VCaP (cell line): ENCODE measurements around the gene ITFG2.

ENCODE experiments used
- H3K27ac ChIP-seq: fragments of 450-650 bp; 2 replicates; pipeline ENCODE4 v1.5.1; 2017
- CTCF ChIP-seq: fragments of 450-650 bp; conservative IDR thresholded peaks from 2 replicates; pipeline ENCODE4 v1.5.1; 2017; ENCODE audit warnings: mild to moderate bottlenecking, moderate library complexity

ITFG2 gene

GRCh38 chr12:2845280-2845679 lies 32.8 kb downstream of the ITFG2 start:
- TF ChIP-seq CTCF = no peak
- H3K27ac ChIP-seq = no peak overlapping the region

GRCh38 chr12:2851931-2852330 lies 39.5 kb downstream of the ITFG2 start:
- H3K27ac ChIP-seq = no peak overlapping the region
- no peak for TF ChIP-seq CTCF

GRCh38 chr12:2853626-2854025 lies 41.2 kb downstream of the ITFG2 start:
- no peak overlapping the region for H3K27ac ChIP-seq
- TF ChIP-seq CTCF = peak; percentile 78

- no peak for TF ChIP-seq CTCF
- no peak overlapping the region for H3K27ac ChIP-seq
Measured at GRCh38 chr12:2854669-2855453, 42.4 kb downstream of the ITFG2 start.

- TF ChIP-seq CTCF = no peak
- no peak overlapping the region for H3K27ac ChIP-seq
Measured at GRCh38 chr12:2855546-2855945, 43.1 kb downstream of the ITFG2 start.

- TF ChIP-seq CTCF = no peak
- H3K27ac ChIP-seq = no peak overlapping the region
Measured at GRCh38 chr12:2856051-2856450, 43.6 kb downstream of the ITFG2 start.

- no peak for TF ChIP-seq CTCF
- no peak within 1 kb of the TSS for H3K27ac ChIP-seq
Measured at GRCh38 chr12:2857021-2857431, 44.6 kb downstream of the ITFG2 start, which contains the start of gene TEX52. TEX52 (minus strand) TSS chr12:2857039; CDS start chr12:2857026, 13 bp downstream.
